ENCODE data around the gene VWA8.

Gene VWA8

DNA sequence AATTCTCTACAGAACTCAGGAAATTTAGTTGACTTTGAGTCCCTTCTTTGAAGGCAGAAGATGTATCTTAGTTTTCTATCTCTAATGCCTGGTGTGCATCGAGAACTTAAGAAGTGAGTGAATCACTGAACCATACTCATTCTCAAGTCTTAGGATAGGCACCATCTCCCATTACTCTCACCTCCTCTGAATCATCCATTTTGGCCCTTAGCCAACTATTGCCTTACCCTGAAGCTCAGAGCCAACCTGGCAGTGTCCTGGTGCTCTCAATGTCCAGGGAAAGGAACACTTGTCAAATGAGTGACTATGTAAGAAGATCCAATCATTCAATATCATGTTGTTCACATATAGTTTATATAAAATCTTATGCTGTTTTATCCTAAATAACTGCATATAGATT, 357.0 kb downstream of the VWA8 start:
- TF ChIP-seq, protein P1, sequence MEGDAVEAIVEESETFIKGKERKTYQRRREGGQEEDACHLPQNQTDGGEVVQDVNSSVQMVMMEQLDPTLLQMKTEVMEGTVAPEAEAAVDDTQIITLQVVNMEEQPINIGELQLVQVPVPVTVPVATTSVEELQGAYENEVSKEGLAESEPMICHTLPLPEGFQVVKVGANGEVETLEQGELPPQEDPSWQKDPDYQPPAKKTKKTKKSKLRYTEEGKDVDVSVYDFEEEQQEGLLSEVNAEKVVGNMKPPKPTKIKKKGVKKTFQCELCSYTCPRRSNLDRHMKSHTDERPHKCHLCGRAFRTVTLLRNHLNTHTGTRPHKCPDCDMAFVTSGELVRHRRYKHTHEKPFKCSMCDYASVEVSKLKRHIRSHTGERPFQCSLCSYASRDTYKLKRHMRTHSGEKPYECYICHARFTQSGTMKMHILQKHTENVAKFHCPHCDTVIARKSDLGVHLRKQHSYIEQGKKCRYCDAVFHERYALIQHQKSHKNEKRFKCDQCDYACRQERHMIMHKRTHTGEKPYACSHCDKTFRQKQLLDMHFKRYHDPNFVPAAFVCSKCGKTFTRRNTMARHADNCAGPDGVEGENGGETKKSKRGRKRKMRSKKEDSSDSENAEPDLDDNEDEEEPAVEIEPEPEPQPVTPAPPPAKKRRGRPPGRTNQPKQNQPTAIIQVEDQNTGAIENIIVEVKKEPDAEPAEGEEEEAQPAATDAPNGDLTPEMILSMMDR (IDR thresholded peaks at IDR 0.05; ENCODE audit: low read depth, low read length), result no peak
- Histone ChIP-seq H3K27me3 (ENCODE audit: insufficient read depth, low read depth, severe bottlenecking) (no peaks in the 10 kb centered on the region), H3K9me3 (ENCODE audit: severe bottlenecking) (no peaks in the 10 kb centered on the region), H3K27ac (no peak overlapping the region), H3K4me3 (ENCODE audit: low read depth, low read length) (no peak overlapping the region), H3K36me3 (no peaks in the 10 kb centered on the region)
- no peak for DNase-seq

DNA sequence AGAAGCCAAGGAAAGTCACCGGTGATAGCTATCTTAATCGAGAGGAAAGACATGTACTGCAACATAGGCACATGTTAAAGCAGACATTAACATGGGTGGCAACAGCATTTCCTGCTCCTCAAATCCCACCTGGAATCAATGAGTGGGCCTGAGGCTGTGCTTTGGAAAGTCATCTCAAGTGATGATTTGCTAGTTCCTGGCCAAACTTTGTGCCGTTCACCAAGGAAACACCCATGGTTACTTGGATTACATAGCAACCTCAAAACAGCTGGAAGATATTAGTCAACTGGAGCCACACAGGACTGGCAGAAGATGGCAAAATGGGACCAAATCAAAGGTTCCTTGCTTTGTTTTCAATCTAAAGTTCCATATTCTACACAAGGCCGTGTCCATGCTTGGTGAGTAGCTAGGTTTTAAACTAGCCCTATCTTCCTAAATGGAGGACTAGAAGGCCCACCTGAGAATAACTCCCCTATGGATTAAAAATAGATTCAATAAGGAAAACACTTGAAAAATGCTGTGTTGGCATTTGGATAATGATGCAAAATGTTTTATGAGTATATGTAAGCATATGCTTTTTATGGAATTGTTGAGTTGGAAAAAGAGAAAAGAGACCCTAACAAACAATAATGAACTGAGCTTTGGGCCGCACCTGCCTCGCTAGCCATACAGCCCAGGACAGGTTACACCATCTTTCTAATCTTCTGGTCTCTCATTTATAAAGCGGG, 359.0 kb downstream of the VWA8 start:
- TF ChIP-seq, protein P1 (IDR thresholded peaks at IDR 0.05; ENCODE audit: low read depth, low read length), result no peak
- no peaks in the 10 kb centered on the region for H3K36me3 ChIP-seq

DNA sequence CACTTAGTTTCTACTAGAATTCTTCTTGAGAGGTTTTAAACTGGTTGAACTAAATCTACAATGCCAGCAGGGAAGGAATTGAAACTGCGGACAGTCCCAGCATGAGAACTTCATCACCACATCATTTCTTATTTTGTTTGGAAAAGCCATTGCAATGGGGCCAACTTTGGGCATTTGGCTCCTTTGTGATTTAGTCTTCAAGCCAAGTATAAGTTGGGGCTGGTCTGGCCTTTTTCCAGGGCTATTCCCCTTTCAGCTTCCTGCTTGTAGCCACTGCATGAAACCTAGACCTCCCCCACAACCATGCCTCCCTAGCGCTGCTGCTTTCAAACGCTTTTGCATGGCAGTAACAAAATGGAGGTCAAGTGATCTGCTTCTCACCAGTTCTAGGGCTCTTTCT, 361.3 kb downstream of the VWA8 start:
- no peaks in the 10 kb centered on the region for H3K36me3 ChIP-seq
- no peak overlapping the region for H3K27ac ChIP-seq
- H3K4me3 ChIP-seq (ENCODE audit: low read depth, low read length), result no peak overlapping the region
- no peaks in the 10 kb centered on the region for H3K27me3 ChIP-seq (ENCODE audit: insufficient read depth, low read depth, severe bottlenecking)
- TF ChIP-seq, protein P1 (IDR thresholded peaks at IDR 0.05; ENCODE audit: low read depth, low read length), result no peak
- no peak for DNase-seq
- no peaks in the 10 kb centered on the region for H3K9me3 ChIP-seq (ENCODE audit: severe bottlenecking)

More for the DNA sequence above, 359.0 kb downstream of the VWA8 start:
- DNase-seq, result no peak
- Histone ChIP-seq H3K27me3 (ENCODE audit: insufficient read depth, low read depth, severe bottlenecking) (no peaks in the 10 kb centered on the region), H3K4me3 (ENCODE audit: low read depth, low read length) (no peak overlapping the region), H3K27ac (no peak overlapping the region), H3K9me3 (ENCODE audit: severe bottlenecking) (no peaks in the 10 kb centered on the region)

DNA sequence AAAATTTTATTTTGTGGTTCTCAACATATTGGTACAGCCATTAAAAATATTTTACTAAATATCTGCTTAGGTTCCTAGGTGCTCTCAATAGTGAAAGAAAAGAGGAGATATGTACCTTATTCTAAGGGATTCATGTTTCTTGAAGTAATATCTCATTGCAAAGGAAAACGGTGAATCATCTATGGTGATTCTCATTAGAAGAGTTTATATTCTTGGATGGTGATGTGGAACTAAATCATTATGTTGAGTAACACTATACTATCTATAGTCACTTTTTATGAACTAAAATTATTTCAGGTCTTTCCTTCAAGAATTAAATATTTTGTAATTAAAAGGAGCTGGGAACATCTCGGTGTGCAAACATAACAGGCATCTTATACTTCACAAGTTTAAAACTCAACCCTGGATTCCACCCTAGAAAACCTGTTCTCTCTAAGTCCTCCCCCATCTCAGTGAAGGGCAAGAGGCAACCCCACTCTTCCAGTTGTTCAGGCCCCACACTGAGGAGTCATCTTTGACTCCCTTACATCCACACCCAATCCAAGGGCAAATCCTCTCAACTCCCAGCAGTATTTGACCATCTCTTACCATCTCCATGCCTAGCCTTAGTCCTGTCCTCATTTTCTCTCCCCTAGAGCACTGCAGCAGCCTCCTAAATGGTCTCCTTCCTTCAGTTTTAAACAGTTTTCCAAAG, 363.4 kb downstream of the VWA8 start:
- TF ChIP-seq, protein P1 (IDR thresholded peaks at IDR 0.05; ENCODE audit: low read depth, low read length), result no peak
- Histone ChIP-seq H3K27ac (no peak overlapping the region), H3K9me3 (ENCODE audit: severe bottlenecking) (no peaks in the 10 kb centered on the region), H3K4me3 (ENCODE audit: low read depth, low read length) (no peak overlapping the region), H3K36me3 (no peaks in the 10 kb centered on the region), H3K27me3 (ENCODE audit: insufficient read depth, low read depth, severe bottlenecking) (no peaks in the 10 kb centered on the region)
- DNase-seq, result no peak

DNA sequence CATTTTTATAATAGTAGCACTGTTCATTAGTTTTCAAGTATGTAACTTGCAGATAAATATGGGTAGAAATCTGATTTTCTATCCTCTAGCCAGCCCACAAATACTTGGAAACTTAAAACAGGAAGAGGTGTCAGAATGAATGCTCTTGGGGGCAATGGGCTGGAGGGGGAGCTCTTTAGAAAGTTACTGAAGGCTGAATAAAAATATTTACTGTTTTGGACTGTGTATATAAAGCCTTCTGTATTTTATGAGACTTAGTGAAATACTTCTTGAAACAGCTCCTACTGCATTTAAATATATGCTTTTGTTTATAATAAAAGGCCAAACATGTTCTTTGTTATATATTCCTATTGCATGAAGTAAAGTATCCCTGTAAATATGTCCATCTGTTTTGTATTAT, 364.7 kb downstream of the VWA8 start:
- no peak for DNase-seq
- Histone ChIP-seq H3K36me3 (no peaks in the 10 kb centered on the region), H3K9me3 (ENCODE audit: severe bottlenecking) (no peaks in the 10 kb centered on the region), H3K27me3 (ENCODE audit: insufficient read depth, low read depth, severe bottlenecking) (no peaks in the 10 kb centered on the region), H3K4me3 (ENCODE audit: low read depth, low read length) (no peak overlapping the region), H3K27ac (no peak overlapping the region)
- TF ChIP-seq, protein P1 (IDR thresholded peaks at IDR 0.05; ENCODE audit: low read depth, low read length), result no peak
